Testis (tissue), 3 donors: ENCODE measurements around the gene ZNF500. TPM values are rescaled to one million over a fixed set of nuclear protein-coding genes. Genes with fewer than 3 reads are reported as not detected.

Source experiments
- DNase-seq: peaks from one replicate; pipeline ENCODE4 v3.0.0-alpha.2; 2019
- H3K27ac ChIP-seq, 2 donors: fragments of 200-600 bp; sonication (generic); one replicate each; pipeline ENCODE4 v1.5.1; 2019
- H3K27me3 ChIP-seq: fragments of 200-600 bp; sonication (generic); one replicate; pipeline ENCODE4 v1.5.1; 2019
- H3K36me3 ChIP-seq: fragments of 200-600 bp; sonication (generic); one replicate; pipeline ENCODE4 v1.5.1; 2017; ENCODE audit warnings: low read depth; ENCODE audit errors: missing control alignments
- H3K4me1 ChIP-seq: fragments of 200-600 bp; sonication (generic); one replicate; pipeline ENCODE4 v1.5.1; 2019
- H3K4me3 ChIP-seq, 2 donors: fragments of 200-600 bp; sonication (generic); one replicate each; pipeline ENCODE4 v1.5.1; 2017 to 2019
- H3K9me3 ChIP-seq: fragments of 200-600 bp; sonication (generic); one replicate; pipeline ENCODE4 v1.5.1; 2017
- POLR2A ChIP-seq: fragments of 450-650 bp; IDR thresholded peaks from one replicate; pipeline ENCODE4 v1.6.1; 2017; ENCODE audit warnings: antibody characterized with exemption, mild to moderate bottlenecking, moderate library complexity
- WGBS, 2 donors: methylation state at CpG; one replicate each; pipeline ENCODE4 v1.1.5; 2018; 5-methylcytosine and 5-hydroxymethylcytosine counted together
- intact Hi-C: fragments of 100-400 bp; cut with DNase I; formaldehyde crosslinking; loops from one replicate; pipeline ENCODE4 v1.15.1; 2023; ENCODE audit warnings: low total_unique reads
- polyA plus RNA-seq: library from polyadenylated mRNA; stranded (reverse); fragments of 350-450 nt; fragmentation: Illumina TruSeq; extraction: RNeasy Lipid Tissue Mini Kit (QIAGEN cat#74804); gene quantifications from one replicate; pipeline ENCODE4 v1.2.3, GENCODE V29; 2014; ENCODE audit warnings: low read depth, low replicate concordance; ENCODE audit not compliant: insufficient read depth
- total RNA-seq, 2 donors: library from RNA; depleted of rRNA; stranded (reverse); fragments of >200 nt; gene quantifications; one replicate each; pipeline ENCODE4 v1.2.3, GENCODE V29; 2016
- TF ChIP-seq, protein P1 (sequence below), 3 experiments: fragments of 450-650 bp in 2 of 3; fragments of 200-600 bp in 1 of 3; sonication (generic) in 1 of 3; IDR thresholded peaks; one replicate each; pipeline ENCODE4 v1.5.1; 2016 to 2019; ENCODE audit warnings: antibody characterized with exemption in 3 of 3, mild to moderate bottlenecking in 2 of 3, moderate library complexity in 1 of 3

ZNF500 gene
- total and polyA plus RNA-seq, 3 donors from 2014 or later: 12.5 to 24.9 (median 24.3) TPM

DNA sequence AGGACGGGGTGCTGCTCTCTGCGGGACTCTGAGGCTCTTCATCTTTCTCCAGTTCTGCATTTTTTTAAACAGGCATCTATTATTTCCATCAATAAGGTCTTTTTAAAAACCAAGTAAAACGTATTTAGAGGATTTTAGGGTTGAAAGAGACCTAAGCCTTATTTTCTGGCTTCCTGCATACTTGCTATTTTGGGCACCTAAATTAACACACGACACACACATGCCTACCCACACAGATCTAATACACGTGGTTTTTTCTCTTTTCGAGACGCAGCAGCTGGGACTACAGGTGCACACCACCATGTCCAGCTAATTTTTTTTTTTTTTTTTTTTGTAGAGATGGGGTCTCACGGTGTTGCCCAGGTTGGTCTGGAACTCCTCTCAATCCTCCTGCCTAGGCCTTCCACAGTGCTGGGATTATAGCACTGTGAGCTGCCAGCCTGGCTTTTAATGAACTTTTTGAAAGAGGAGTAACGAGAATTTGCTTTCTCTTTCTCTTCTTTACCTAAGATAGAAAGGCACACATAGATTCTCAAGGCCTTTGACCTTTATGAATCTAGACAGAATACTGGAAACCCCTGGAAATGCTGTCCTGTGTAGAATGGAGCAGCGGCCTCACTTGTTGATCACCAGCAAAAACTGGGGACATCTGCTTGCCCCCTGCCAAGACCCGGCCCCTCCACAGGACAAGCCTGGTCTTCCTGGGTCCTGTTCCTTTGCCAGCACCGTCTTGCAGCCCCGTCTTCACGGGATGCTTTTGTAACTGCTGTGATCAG, 18.9 kb downstream of the ZNF500 start:
- no peak for TF ChIP-seq POLR2A
- TF ChIP-seq, protein P1, sequence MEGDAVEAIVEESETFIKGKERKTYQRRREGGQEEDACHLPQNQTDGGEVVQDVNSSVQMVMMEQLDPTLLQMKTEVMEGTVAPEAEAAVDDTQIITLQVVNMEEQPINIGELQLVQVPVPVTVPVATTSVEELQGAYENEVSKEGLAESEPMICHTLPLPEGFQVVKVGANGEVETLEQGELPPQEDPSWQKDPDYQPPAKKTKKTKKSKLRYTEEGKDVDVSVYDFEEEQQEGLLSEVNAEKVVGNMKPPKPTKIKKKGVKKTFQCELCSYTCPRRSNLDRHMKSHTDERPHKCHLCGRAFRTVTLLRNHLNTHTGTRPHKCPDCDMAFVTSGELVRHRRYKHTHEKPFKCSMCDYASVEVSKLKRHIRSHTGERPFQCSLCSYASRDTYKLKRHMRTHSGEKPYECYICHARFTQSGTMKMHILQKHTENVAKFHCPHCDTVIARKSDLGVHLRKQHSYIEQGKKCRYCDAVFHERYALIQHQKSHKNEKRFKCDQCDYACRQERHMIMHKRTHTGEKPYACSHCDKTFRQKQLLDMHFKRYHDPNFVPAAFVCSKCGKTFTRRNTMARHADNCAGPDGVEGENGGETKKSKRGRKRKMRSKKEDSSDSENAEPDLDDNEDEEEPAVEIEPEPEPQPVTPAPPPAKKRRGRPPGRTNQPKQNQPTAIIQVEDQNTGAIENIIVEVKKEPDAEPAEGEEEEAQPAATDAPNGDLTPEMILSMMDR (IDR thresholded peaks at IDR 0.05): no peak
- H3K9me3 ChIP-seq: no peaks in the 10 kb centered on the region
- H3K27me3 ChIP-seq: no peaks in the 10 kb centered on the region
- H3K27ac ChIP-seq: peak overlapping the region in 1 of 2 donors; percentile 9
- H3K36me3 ChIP-seq: no peaks in the 10 kb centered on the region
- H3K4me1 ChIP-seq: peaks cover 16% of the 10 kb centered on the region
- intact Hi-C loops: no loop called here
- WGBS, 2 donors: 67 to 72% methylated on average over 14 of the region's 14 CpGs
- DNase-seq: no peak
- no peak overlapping the region for H3K4me3 ChIP-seq

DNA sequence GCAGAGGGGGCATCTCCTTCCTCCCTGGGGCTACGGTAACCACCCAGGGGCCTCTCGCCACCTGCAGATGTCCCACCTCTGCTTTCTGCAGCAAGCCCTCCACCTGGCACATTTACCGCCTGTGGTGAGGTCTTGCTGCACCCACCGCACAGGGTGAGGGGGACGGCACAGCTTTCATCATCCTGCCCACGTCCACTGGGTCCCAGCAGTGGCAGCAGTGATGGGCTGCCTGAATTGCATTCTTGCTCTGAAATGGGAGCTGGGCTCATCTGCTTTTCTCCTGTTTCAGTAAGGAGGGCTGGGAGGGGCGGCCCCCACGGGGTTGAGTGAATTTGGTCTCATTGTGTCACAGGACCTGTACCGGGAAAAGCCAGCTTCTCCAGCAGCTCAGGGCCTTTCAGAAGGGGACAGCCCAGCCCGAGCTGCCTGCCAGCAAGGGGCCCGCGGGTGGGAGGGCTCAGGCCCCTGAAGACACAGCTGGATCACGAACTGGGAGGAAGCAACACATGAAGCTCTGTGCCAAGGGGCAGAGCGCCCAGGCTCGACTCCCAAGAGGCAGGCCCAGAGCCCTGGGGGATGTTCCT, 19.9 kb downstream of the ZNF500 start:
- peak overlapping the region; percentile 9 to 15 for H3K27ac ChIP-seq
- 48 to 53% methylated on average over 3 to 15 of the region's 15 CpGs for WGBS, 2 donors

GRCh38 chr16:4746215-4746614, 20.7 kb downstream of the ZNF500 start:
- Histone ChIP-seq H3K4me1 (peaks cover 18% of the 10 kb centered on the region), H3K36me3 (no peaks in the 10 kb centered on the region), H3K4me3 (no peak overlapping the region), H3K27me3 (no peaks in the 10 kb centered on the region), H3K27ac (no peak overlapping the region), H3K9me3 (no peaks in the 10 kb centered on the region)
- intact Hi-C loops: no loop called here
- TF ChIP-seq, protein P1 (IDR thresholded peaks at IDR 0.05): no peak
- no peak for TF ChIP-seq POLR2A
- 82 to 92% methylated on average over 4 to 8 of the region's 8 CpGs for whole genome bisulfite sequencing, 2 donors
- no peak for DNase-seq

More for the DNA sequence above, 19.9 kb downstream of the ZNF500 start:
- TF ChIP-seq, protein P1 (IDR thresholded peaks at IDR 0.05): no peak
- TF ChIP-seq POLR2A: no peak
- H3K4me1 ChIP-seq: peaks cover 18% of the 10 kb centered on the region
- H3K27me3 ChIP-seq: no peaks in the 10 kb centered on the region
- no peaks in the 10 kb centered on the region for H3K9me3 ChIP-seq
- no peak overlapping the region for H3K4me3 ChIP-seq
- H3K36me3 ChIP-seq: no peaks in the 10 kb centered on the region
- DNase-seq: peak; percentile 52
- intact Hi-C loops: no loop called here

DNA sequence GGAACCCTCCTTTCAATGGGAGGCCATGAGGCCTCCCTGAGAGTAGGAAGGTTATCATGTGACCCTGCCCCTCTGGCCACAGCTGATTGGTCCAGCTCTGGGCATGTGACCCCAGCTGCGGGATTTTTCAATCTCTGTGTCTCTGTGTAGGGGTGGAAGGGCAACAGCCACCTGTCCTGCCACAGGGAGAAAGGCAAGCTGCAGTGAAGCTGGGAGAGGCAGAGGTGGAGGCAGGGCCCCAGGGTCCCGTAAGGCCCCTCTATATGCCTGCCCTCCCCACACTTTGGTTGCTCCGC, 21.7 kb downstream of the ZNF500 start:
- Histone ChIP-seq H3K4me3 (no peak overlapping the region), H3K9me3 (no peaks in the 10 kb centered on the region), H3K27me3 (no peaks in the 10 kb centered on the region), H3K36me3 (no peaks in the 10 kb centered on the region), H3K4me1 (peaks cover 18% of the 10 kb centered on the region), H3K27ac (no peak overlapping the region)
- TF ChIP-seq POLR2A: no peak
- TF ChIP-seq, protein P1 (IDR thresholded peaks at IDR 0.05): no peak
- WGBS, 2 donors: 95 to 100% methylated on average over 1 to 3 of the region's 3 CpGs
- intact Hi-C loops: no loop called here
- DNase-seq: no peak
